ENCODE results near the gene CX3CR1. TPM values are rescaled to one million over a fixed set of nuclear protein-coding genes. Genes with fewer than 3 reads are reported as not detected.
A peak's percentile ranks its signal among the peaks of the same experiment; 100 is the strongest.

CX3CR1 gene
- total RNA-seq, 2 experiments from 2014 or later = 0.14 to 0.27 TPM

DNA sequence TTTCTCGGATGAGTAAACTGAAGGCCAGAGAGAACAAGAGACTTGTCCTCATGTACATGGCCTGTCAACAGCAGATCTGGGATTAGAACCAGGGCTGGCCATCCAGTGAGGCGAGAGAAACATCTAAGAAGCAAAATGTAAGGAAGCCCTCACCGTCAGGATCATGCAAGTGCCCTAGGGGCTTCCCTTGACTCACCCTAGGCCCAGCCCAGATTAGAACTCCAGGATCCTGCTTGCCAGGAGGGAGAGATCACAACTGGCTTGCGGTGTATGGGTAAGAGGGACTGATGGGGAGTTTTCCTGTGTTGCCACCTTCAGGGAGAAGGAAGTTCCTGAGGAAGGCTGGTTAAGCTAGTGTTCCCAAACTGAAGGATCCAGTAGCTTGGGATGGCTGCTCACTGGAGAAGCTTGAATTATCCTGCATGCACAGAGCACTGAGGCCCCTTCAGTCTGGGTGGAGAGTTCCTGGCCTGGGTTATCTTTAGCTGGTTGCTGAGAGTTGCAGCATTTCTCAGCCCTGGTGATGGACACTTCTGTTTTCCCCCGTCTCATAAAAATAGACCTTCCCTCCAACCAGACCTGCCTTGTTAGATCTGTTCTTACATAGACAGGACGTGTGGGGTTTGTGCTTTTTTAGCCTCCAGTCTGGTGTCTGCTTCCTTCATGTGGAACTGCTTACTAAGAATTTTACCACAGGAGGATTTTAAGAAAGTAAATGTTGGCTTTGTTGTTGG lies 59.3 kb downstream of the CX3CR1 start:
- Mint-ChIP-seq H3K4me3 (no peak overlapping the region), H3K9me3 (no peaks in the 10 kb centered on the region), H3K4me1 (ENCODE audit: low read depth) (no peaks in the 10 kb centered on the region), H3K36me3 (ENCODE audit: low read depth) (no peaks in the 10 kb centered on the region), H3K27ac (no peak overlapping the region), H3K27me3 (peaks cover 7% of the 10 kb centered on the region)
- ChIA-PET POLR2A (no interaction called here), CTCF (interaction anchor here (1.4 kb wide), 1 partner anchor 68 kb away, joined by 3 read pairs; no protein-coding TSS in a partner anchor)
- ATAC-seq (ENCODE audit: poor library complexity) = no peak
- Histone ChIP-seq H3K4me3 (ENCODE audit: low read length) (no peak overlapping the region), H3K9me3 (ENCODE audit: control insufficient read depth in 1 of 2, insufficient read depth in 1 of 2, low read length in 2 of 2) (no peaks in the 10 kb centered on the region), H3K27me3 (ENCODE audit: control insufficient read depth in 1 of 2, insufficient read depth in 2 of 2, low read length in 2 of 2) (no peaks in the 10 kb centered on the region), H3K4me1 (ENCODE audit: insufficient read depth, low read length) (peaks cover 6% of the 10 kb centered on the region), H3K36me3 (ENCODE audit: insufficient read depth, low read length) (no peaks in the 10 kb centered on the region), H3K27ac (ENCODE audit: low read depth in 1 of 2, low read length in 2 of 2) (no peak overlapping the region)
- TF ChIP-seq CTCF (IDR thresholded peaks at IDR 0.05) = no peak
- intact Hi-C loops (cut with DNase I, micrococcal nuclease) = no loop called here
- peak in 1 of 14 experiments; percentile 40 for DNase-seq

DNA sequence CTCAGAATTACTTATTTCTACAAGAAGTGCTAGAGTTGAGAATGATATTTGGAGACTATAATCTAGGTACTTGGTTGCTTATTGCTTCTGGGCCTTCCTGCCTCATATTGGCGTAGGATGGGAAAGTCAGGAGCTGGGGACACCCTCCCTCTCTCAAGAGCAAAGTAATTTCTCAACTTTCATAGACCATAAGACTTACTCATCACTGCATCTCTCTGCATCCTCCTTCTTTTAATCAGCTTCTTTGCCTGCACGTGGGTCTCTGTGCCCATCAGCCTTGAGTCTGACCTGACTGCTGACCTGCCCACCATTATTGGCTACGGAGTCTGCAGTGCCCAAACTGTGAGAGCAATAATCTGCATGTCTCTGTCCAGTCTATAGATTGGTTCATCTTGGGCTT lies 60.1 kb downstream of the CX3CR1 start:
- no peak for TF ChIP-seq CTCF (IDR thresholded peaks at IDR 0.05)
- CTCF ChIA-PET = interaction anchor here (1.0 kb wide), 1 partner anchor 11 kb away, joined by 3 read pairs; no protein-coding TSS in a partner anchor
- H3K4me3 ChIP-seq (ENCODE audit: low read length) = no peak overlapping the region
- ATAC-seq (ENCODE audit: poor library complexity) = no peak
- no peaks in the 10 kb centered on the region for H3K4me1 Mint-ChIP-seq (ENCODE audit: low read depth)
- H3K4me1 ChIP-seq (ENCODE audit: insufficient read depth, low read length) = peaks cover 6% of the 10 kb centered on the region
- H3K9me3 ChIP-seq (ENCODE audit: control insufficient read depth in 1 of 2, insufficient read depth in 1 of 2, low read length in 2 of 2) = no peaks in the 10 kb centered on the region
- no peaks in the 10 kb centered on the region for H3K9me3 Mint-ChIP-seq
- intact Hi-C loops (cut with DNase I, micrococcal nuclease) = no loop called here
- no peak overlapping the region for H3K27ac Mint-ChIP-seq
- H3K4me3 Mint-ChIP-seq = no peak overlapping the region
- H3K36me3 Mint-ChIP-seq (ENCODE audit: low read depth) = no peaks in the 10 kb centered on the region
- H3K27me3 ChIP-seq (ENCODE audit: control insufficient read depth in 1 of 2, insufficient read depth in 2 of 2, low read length in 2 of 2) = no peaks in the 10 kb centered on the region
- H3K27me3 Mint-ChIP-seq = peaks cover 7% of the 10 kb centered on the region
- H3K27ac ChIP-seq (ENCODE audit: low read depth in 1 of 2, low read length in 2 of 2) = no peak overlapping the region
- POLR2A ChIA-PET = no interaction called here
- H3K36me3 ChIP-seq (ENCODE audit: insufficient read depth, low read length) = no peaks in the 10 kb centered on the region
- no peak for DNase-seq

DNA sequence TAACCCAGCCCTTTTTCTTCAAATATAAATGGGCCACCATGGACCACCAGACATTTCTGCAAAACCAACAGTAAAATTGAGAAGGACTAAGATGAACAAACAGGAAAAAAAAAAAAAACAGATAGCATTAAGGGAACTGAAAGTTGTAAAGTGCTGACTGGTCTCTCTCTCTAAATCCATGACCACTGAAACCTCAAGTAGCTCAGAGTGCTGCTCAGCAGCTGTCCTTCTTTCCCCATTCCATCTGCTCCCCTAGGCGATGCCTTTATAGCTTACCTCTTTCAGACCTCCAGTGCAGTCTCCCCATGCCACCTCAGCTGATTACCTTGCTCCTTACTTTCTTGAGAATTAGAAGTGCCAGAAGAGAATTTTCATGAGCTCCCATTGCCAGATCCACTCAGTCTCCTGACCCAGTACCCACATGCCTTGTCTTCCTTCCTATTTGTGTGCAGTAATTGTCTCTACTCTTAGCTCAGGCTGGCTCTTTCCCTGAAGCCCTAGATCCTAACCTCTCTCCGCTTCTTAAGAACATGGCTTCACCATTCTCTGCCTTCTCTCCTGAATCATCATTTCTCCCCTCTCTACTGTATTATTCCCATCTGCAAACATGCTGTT lies 63.6 kb downstream of the CX3CR1 start:
- Histone ChIP-seq H3K4me3 (ENCODE audit: low read length) (no peak overlapping the region), H3K4me1 (ENCODE audit: insufficient read depth, low read length) (peaks cover 6% of the 10 kb centered on the region), H3K27ac (ENCODE audit: low read depth in 1 of 2, low read length in 2 of 2) (no peak overlapping the region), H3K9me3 (ENCODE audit: control insufficient read depth in 1 of 2, insufficient read depth in 1 of 2, low read length in 2 of 2) (no peaks in the 10 kb centered on the region), H3K36me3 (ENCODE audit: insufficient read depth, low read length) (no peaks in the 10 kb centered on the region), H3K27me3 (ENCODE audit: control insufficient read depth in 1 of 2, insufficient read depth in 2 of 2, low read length in 2 of 2) (no peaks in the 10 kb centered on the region)
- no peak for ATAC-seq (ENCODE audit: poor library complexity)
- ChIA-PET POLR2A (no interaction called here), CTCF (interaction anchor here (0.7 kb wide), 1 partner anchor 39 kb away, joined by 4 read pairs; no protein-coding TSS in a partner anchor)
- intact Hi-C loops (cut with DNase I, micrococcal nuclease) = no loop called here
- H3K36me3 Mint-ChIP-seq (ENCODE audit: low read depth) = no peaks in the 10 kb centered on the region
- peak in 3 of 14 experiments; percentile 17 to 28 (median 28) for DNase-seq
- TF ChIP-seq CTCF (IDR thresholded peaks at IDR 0.05) = no peak
- no peaks in the 10 kb centered on the region for H3K9me3 Mint-ChIP-seq
- H3K4me1 Mint-ChIP-seq (ENCODE audit: low read depth) = no peaks in the 10 kb centered on the region
- no peak overlapping the region for H3K27ac Mint-ChIP-seq
- peaks cover 7% of the 10 kb centered on the region for H3K27me3 Mint-ChIP-seq
- H3K4me3 Mint-ChIP-seq = no peak overlapping the region

Data from CD4-positive, alpha-beta T cell (primary cell).